ENCODE results near the gene ACTN2. TPM values are rescaled to one million over a fixed set of nuclear protein-coding genes. Genes with fewer than 3 reads are reported as not detected.

ACTN2 gene
- total RNA-seq, 2 donors from 2014 or later: 0.79 to 2.2 TPM

GRCh38 chr1:236794585-236795034 lies 108.3 kb downstream of the ACTN2 start:
- H3K9ac ChIP-seq (ENCODE audit: extremely low read depth, low read length, poor library complexity, severe bottlenecking): peak overlapping the region; percentile 36
- Mint-ChIP-seq H3K4me1 (peaks cover 15% of the 10 kb centered on the region), H3K27ac (peak overlapping the region; percentile 92), H3K27me3 (ENCODE audit: insufficient read depth) (peaks cover 17% of the 10 kb centered on the region), H3K9me3 (no peaks in the 10 kb centered on the region), H3K4me3 (peak overlapping the region; percentile 93), H3K36me3 (ENCODE audit: low read depth) (no peaks in the 10 kb centered on the region)
- WGBS, 2 experiments (ENCODE audit: insufficient coverage in 1 of 2, insufficient read length in 1 of 2): 27 to 32% methylated on average over 3 to 7 of the region's 11 CpGs
- H3K27me3 ChIP-seq (ENCODE audit: control insufficient read depth, insufficient read depth, low read length, poor library complexity, severe bottlenecking): peaks cover 15% of the 10 kb centered on the region
- H3K4me3 ChIP-seq (ENCODE audit: low read length): peak overlapping the region; percentile 81
- no peak for TF ChIP-seq CTCF (conservative IDR thresholded peaks at IDR 0.05)
- H3K27ac ChIP-seq (ENCODE audit: low read depth, low read length): no peak overlapping the region
- no peaks in the 10 kb centered on the region for H3K9me3 ChIP-seq (ENCODE audit: control insufficient read depth, low read length)
- H3K4me1 ChIP-seq (ENCODE audit: control insufficient read depth, insufficient read depth, low read length): no peaks in the 10 kb centered on the region
- DNase-seq: no peak
- no peaks in the 10 kb centered on the region for H3K36me3 ChIP-seq (ENCODE audit: control insufficient read depth, insufficient read depth, low read length)

DNA sequence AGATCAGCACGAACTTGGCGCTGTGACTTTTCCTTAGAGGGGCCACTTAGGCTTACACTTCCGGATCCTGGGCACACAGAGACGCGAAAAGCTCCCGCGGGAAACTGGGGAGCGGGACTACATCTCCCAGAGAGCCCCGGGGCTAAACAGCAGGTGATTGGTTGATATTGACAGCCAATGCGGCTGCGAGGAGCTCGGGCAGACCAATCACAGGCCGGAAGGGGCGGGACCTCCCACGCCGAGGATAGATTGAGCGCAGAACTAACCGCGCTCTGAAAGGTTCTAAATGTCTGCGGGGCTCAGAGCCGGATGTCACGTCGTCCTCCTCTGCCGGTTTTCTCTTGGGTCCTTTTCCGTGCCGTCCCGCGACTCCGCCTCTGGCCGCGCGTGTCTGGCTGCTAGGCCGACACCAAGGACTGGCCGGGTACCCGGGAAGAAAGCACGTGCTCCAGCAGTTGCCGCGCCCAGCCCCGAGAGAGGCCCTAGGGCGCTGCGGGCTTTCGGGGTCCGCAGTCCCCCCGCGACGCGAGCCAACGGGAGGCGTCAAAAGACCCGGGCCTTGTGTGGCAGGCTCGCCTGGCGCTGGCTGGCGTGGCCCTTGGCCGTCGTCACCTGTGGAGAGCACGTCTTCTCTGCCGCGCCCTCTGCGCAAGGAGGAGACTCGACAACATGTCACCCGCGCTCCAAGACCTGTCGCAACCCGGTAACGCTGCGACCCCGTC lies 108.9 kb downstream of the ACTN2 start, which contains the start of gene MTR:
Gene MTR, plus strand, starts transcription at position 258 of the 722 bp plus-strand sequence. Its CDS starts 412 bp downstream, at position 670.
- Histone ChIP-seq H3K9ac (ENCODE audit: extremely low read depth, low read length, poor library complexity, severe bottlenecking) (peak within 1 kb of the TSS; percentile 67), H3K27me3 (ENCODE audit: control insufficient read depth, insufficient read depth, low read length, poor library complexity, severe bottlenecking) (peaks cover 15% of the 10 kb centered on the region), H3K36me3 (ENCODE audit: control insufficient read depth, insufficient read depth, low read length) (no peaks in the 10 kb centered on the region), H3K4me3 (ENCODE audit: low read length) (peak within 1 kb of the TSS; percentile 81), H3K27ac (ENCODE audit: low read depth, low read length) (peak within 1 kb of the TSS; percentile 59), H3K4me1 (ENCODE audit: control insufficient read depth, insufficient read depth, low read length) (no peaks in the 10 kb centered on the region), H3K9me3 (ENCODE audit: control insufficient read depth, low read length) (no peaks in the 10 kb centered on the region)
- Mint-ChIP-seq H3K4me3 (peak within 1 kb of the TSS; percentile 93), H3K4me1 (peaks cover 15% of the 10 kb centered on the region), H3K27ac (peak within 1 kb of the TSS; percentile 92), H3K27me3 (ENCODE audit: insufficient read depth) (peaks cover 17% of the 10 kb centered on the region), H3K9me3 (no peaks in the 10 kb centered on the region), H3K36me3 (ENCODE audit: low read depth) (no peaks in the 10 kb centered on the region)
- TF ChIP-seq CTCF (conservative IDR thresholded peaks at IDR 0.05): no peak
- 0% methylated on average over 48 to 67 of the region's 67 CpGs for WGBS, 2 experiments (ENCODE audit: insufficient coverage in 1 of 2, insufficient read length in 1 of 2)
- DNase-seq: peak; percentile 98

- H3K27me3 Mint-ChIP-seq (ENCODE audit: insufficient read depth): peaks cover 15% of the 10 kb centered on the region
- H3K4me3 ChIP-seq (ENCODE audit: low read length): peak overlapping the region; percentile 81
- no peak overlapping the region for H3K27ac ChIP-seq (ENCODE audit: low read depth, low read length)
- peaks cover 15% of the 10 kb centered on the region for H3K27me3 ChIP-seq (ENCODE audit: control insufficient read depth, insufficient read depth, low read length, poor library complexity, severe bottlenecking)
- no peak for TF ChIP-seq CTCF (conservative IDR thresholded peaks at IDR 0.05)
- no peaks in the 10 kb centered on the region for H3K4me1 ChIP-seq (ENCODE audit: control insufficient read depth, insufficient read depth, low read length)
- H3K36me3 Mint-ChIP-seq (ENCODE audit: low read depth): no peaks in the 10 kb centered on the region
- H3K27ac Mint-ChIP-seq: peak overlapping the region; percentile 92
- H3K9me3 Mint-ChIP-seq: no peaks in the 10 kb centered on the region
- H3K4me3 Mint-ChIP-seq: peak overlapping the region; percentile 93
- peak overlapping the region; percentile 67 for H3K9ac ChIP-seq (ENCODE audit: extremely low read depth, low read length, poor library complexity, severe bottlenecking)
- H3K9me3 ChIP-seq (ENCODE audit: control insufficient read depth, low read length): no peaks in the 10 kb centered on the region
- peaks cover 18% of the 10 kb centered on the region for H3K4me1 Mint-ChIP-seq
- WGBS, 2 experiments (ENCODE audit: insufficient coverage in 1 of 2, insufficient read length in 1 of 2): 8 to 9% methylated on average over 21 to 41 of the region's 41 CpGs
- no peaks in the 10 kb centered on the region for H3K36me3 ChIP-seq (ENCODE audit: control insufficient read depth, insufficient read depth, low read length)
- peak; percentile 47 for DNase-seq
Measured at GRCh38 chr1:236795757-236796667, 109.7 kb downstream of the ACTN2 start.
